Stomach (tissue), 4 donors: ENCODE measurements around the gene ARID4B.

Experiments
- CTCF ChIP-seq, 7 experiments: fragments of 450-650 bp in 4 of 7; fragments of 200-600 bp in 3 of 7; sonication (generic) in 3 of 7; IDR thresholded peaks; one replicate each; pipeline ENCODE4 v1.5.1; 2016 to 2019; ENCODE audit warnings: antibody characterized with exemption in 7 of 7, control low read depth in 2 of 7, mild to moderate bottlenecking in 1 of 7
- POLR2A ChIP-seq, 4 donors: fragments of 450-650 bp; IDR thresholded peaks; one replicate each; pipeline ENCODE4 v1.6.1; 2016; ENCODE audit warnings: antibody characterized with exemption in 4 of 4, control low read depth in 2 of 4, mild to moderate bottlenecking in 1 of 4, moderate library complexity in 1 of 4

DNA sequence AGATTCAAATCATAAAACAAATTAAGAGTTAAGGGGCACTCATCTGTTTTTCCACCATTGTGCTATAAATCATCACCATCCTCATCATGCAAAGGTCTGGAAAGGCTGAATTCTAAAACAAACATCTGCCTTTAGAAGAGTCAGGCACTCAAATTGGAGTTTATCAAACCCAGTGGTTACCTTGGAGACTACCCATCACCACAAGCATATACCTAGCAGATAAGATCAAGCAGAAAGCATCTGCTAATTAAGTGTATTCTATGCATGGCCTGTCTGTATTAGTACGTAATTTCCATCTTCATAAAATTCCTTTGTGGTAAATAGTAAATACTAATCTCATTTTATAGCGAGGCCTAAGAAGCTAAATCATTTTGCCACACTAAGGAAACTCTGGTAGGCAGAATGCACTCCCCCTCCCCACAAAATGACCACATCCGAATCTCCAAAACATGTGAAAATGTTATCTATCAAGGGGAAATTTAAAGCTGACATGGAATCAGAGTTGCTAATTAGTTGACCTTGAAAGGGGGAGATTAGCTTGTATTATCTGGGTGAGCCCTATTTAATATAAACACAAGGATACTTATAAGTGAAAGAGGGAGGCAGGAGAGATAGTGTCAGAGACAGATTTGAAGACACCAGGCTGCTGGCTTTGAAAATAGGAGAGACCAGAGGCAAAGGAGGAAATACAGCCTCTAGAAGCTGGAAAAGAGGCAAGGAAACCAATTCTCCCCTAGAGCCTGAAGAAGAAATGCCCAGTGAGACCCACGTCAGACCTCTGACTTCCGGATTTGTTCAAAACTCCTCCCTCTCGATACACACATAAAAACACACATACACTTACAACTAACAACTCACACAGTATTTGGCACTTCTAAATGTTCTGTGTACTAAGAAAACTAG, 23.2 kb downstream of the ARID4B start:
- TF ChIP-seq POLR2A (IDR thresholded peaks at IDR 0.05) = no peak
- no peak for TF ChIP-seq CTCF (IDR thresholded peaks at IDR 0.05)
